Kidney (tissue), 14 donors: ENCODE measurements around the gene PRKAG2. TPM values are rescaled to one million over a fixed set of nuclear protein-coding genes. Genes with fewer than 3 reads are reported as not detected.
"Not testable (repeated sequence)": the region's sequence is repeated elsewhere in the genome, so short reads cannot be mapped to it uniquely, and the experiment has no call there.

Experiments used
- DNase-seq, 5 donors: peaks; one replicate each; pipeline ENCODE4 v3.0.0-alpha.2; 2013 to 2020
- FAIRE-seq: peaks from 2 replicates; lab custom pipeline; 2012; peaks lifted over from hg19 to GRCh38; lab: Jason Lieb, UNC
- H3K27ac ChIP-seq, 2 donors: one replicate each; pipeline ENCODE4 v1.7.0; 2013; ENCODE audit warnings: low read depth in 2 of 2, low read length in 2 of 2, inconsistent platforms in 1 of 2
- H3K27me3 ChIP-seq: one replicate; pipeline ENCODE4 v1.7.1; 2013; ENCODE audit warnings: low read length, inconsistent platforms; ENCODE audit not compliant: control insufficient read depth, insufficient read depth
- H3K36me3 ChIP-seq, 3 donors: one replicate each; pipeline versions ENCODE4 v1.7.0 to v1.7.1; 2013; ENCODE audit warnings: low read length in 3 of 3, control low read depth in 1 of 3, inconsistent platforms in 1 of 3; ENCODE audit not compliant: insufficient read depth in 3 of 3, control insufficient read depth in 2 of 3
- H3K4me1 ChIP-seq, 3 donors: one replicate each; pipeline versions ENCODE4 v1.7.0 to v1.7.1; 2013; ENCODE audit warnings: low read length in 3 of 3, inconsistent platforms in 1 of 3, low read depth in 1 of 3; ENCODE audit not compliant: control insufficient read depth in 2 of 3, insufficient read depth in 2 of 3
- H3K4me3 ChIP-seq, 3 donors: one replicate each; pipeline versions ENCODE4 v1.7.0 to v1.8.1; 2013; ENCODE audit warnings: low read length in 3 of 3, control low read depth in 1 of 3, inconsistent platforms in 1 of 3
- H3K9ac ChIP-seq, 3 donors: one replicate each; pipeline versions ENCODE4 v1.7.0 to v1.7.1; 2013; ENCODE audit warnings: low read length in 3 of 3, control low read depth in 1 of 3, inconsistent platforms in 1 of 3
- H3K9me3 ChIP-seq, 3 donors: one replicate each; pipeline versions ENCODE4 v1.7.0 to v1.7.1; 2013; ENCODE audit warnings: low read length in 3 of 3, control low read depth in 1 of 3, inconsistent platforms in 1 of 3; ENCODE audit not compliant: control insufficient read depth in 2 of 3, insufficient read depth in 1 of 3
- CTCF ChIP-seq: IDR thresholded peaks from 3 replicates; pipeline ENCODE4 v1.5.1; 2012; ENCODE audit warnings: mild to moderate bottlenecking, moderate library complexity, borderline replicate concordance; ENCODE audit not compliant: insufficient read depth; ENCODE audit errors: extremely low read depth
- intact Hi-C: fragments of 100-400 bp; cut with DNase I; formaldehyde crosslinking; loops from one replicate; pipeline ENCODE4 v1.11.1; 2022
- polyA plus RNA-seq: library from polyadenylated mRNA; stranded (reverse); fragments of 350-450 nt; fragmentation: Illumina TruSeq; extraction: RNeasy Lipid Tissue Mini Kit (QIAGEN cat#74804); gene quantifications from one replicate; pipeline ENCODE4 v1.2.3, GENCODE V29; 2014; ENCODE audit warnings: low read depth, low replicate concordance; ENCODE audit not compliant: insufficient read depth
- total RNA-seq: library from RNA; stranded (reverse); fragmentation: NEBNext Ultra II Directional; extraction: Animal tissue kit (Norgen Biotek cat#: 25700); gene quantifications from one replicate; pipeline ENCODE4 v1.2.1, GENCODE V29; 2021
- donor health status: control.
- donor health status: control.
- donor health status: control.
- donor health status: control.
- donor health status: control.
- donor health status: DM: yes; HTN: yes; CAD: no.
- donor health status: Normal renal cell carcinoma (clear cell type).

The PRKAG2 gene
- total and polyA plus RNA-seq, 2 donors from 2014 or later: 40.7 to 40.9 TPM

GRCh38 chr7:151782598-151783448, 94.1 kb downstream of the PRKAG2 start:
- peak; percentile 75 to 92 (median 83) for DNase-seq
- intact Hi-C loops: loop anchor here (10.0 kb wide), 1 partner anchor 152 kb away; no protein-coding TSS in a partner anchor
- no peak overlapping the region for H3K9ac ChIP-seq
- H3K36me3 ChIP-seq: peaks cover 0 to 5% (median 0%) of the 10 kb centered on the region in 3 donors
- no peak for FAIRE-seq
- H3K4me3 ChIP-seq: peak overlapping the region in 2 of 3 donors; percentile 36 to 49
- peaks cover 0 to 6% (median 0%) of the 10 kb centered on the region in 3 donors for H3K4me1 ChIP-seq
- peak; percentile 76 for TF ChIP-seq CTCF
- peak overlapping the region in 1 of 2 donors; percentile 7 for H3K27ac ChIP-seq
- no peaks in the 10 kb centered on the region for H3K9me3 ChIP-seq
- H3K27me3 ChIP-seq: no peaks in the 10 kb centered on the region

GRCh38 chr7:151782256-151782597, 94.7 kb downstream of the PRKAG2 start:
- not testable (repeated sequence) for H3K9me3 ChIP-seq, H3K36me3 ChIP-seq, H3K4me1 ChIP-seq, H3K27me3 ChIP-seq, DNase-seq, H3K9ac ChIP-seq, FAIRE-seq
- Histone ChIP-seq H3K4me3 (peak overlapping the region in 1 of 3 donors; percentile 36), H3K27ac (peak overlapping the region in 1 of 2 donors; percentile 7)
- intact Hi-C loops: loop anchor here (10.0 kb wide), 1 partner anchor 153 kb away; no protein-coding TSS in a partner anchor

GRCh38 chr7:151781161-151781845, 95.6 kb downstream of the PRKAG2 start:
- peaks cover 0 to 5% (median 0%) of the 10 kb centered on the region in 3 donors for H3K36me3 ChIP-seq
- no peak overlapping the region for H3K27ac ChIP-seq
- intact Hi-C loops: loop anchor here (10.0 kb wide), 1 partner anchor 153 kb away; no protein-coding TSS in a partner anchor
- H3K4me3 ChIP-seq: no peak overlapping the region
- H3K9ac ChIP-seq: no peak overlapping the region
- TF ChIP-seq CTCF: no peak
- no peaks in the 10 kb centered on the region for H3K27me3 ChIP-seq
- H3K9me3 ChIP-seq: no peaks in the 10 kb centered on the region
- DNase-seq (no peak), FAIRE-seq (no peak)
- H3K4me1 ChIP-seq: peaks cover 0 to 6% (median 0%) of the 10 kb centered on the region in 3 donors

GRCh38 chr7:151780631-151781030, 96.3 kb downstream of the PRKAG2 start:
- TF ChIP-seq CTCF: no peak
- Histone ChIP-seq H3K27ac (no peak overlapping the region), H3K4me1 (peaks cover 0 to 6% (median 0%) of the 10 kb centered on the region in 3 donors), H3K9ac (no peak overlapping the region), H3K27me3 (no peaks in the 10 kb centered on the region), H3K4me3 (no peak overlapping the region), H3K9me3 (no peaks in the 10 kb centered on the region), H3K36me3 (peaks cover 0 to 5% (median 0%) of the 10 kb centered on the region in 3 donors)
- DNase-seq: peak in 1 of 5 donors; percentile 34
- FAIRE-seq: no peak
- intact Hi-C loops: loop anchor here (10.0 kb wide), 1 partner anchor 154 kb away; no protein-coding TSS in a partner anchor
